ENCODE measurements around the gene SCD5.

SCD5 gene

DNA sequence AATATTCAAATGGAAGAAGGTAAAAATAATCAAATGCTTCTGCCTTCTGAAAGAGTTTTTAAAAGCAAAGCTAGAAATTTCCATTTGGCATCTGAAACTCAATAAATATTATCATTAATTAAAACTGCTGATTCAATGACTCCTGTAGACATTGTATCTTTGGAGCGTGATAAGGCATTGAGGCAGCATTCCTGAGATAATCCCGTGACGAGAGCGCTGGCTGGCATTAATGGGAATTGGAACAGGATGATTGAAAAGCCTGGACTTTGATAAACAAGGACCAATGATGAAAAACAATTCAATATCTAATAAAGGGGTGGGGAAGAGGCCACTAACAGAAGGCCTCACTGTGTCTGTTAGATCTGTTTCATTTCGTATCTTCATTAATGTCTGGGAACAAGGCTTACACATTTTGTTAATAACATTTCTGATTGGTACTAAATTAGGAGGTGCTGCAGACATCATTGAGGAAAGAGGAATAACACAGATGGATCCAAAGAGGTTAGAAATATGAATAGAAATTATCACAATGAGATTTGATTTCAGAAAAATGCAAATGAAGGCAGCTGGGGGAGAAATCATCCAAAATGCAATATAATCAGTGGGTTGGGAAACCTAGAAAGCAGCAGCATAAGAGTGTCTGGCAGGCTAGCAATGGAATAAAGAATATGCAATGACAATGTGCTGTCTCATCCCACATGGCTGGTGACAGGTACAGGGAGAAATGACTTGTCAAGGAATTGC is 102.3 kb downstream of the SCD5 start:
- POLR2A ChIA-PET, result no interaction called here
- CTCF ChIA-PET, result interaction anchor here (0.8 kb wide), 2 partner anchors 11 to 29 kb away, joined by 3 read pairs; no protein-coding TSS in a partner anchor
- TF ChIP-seq, protein P1, sequence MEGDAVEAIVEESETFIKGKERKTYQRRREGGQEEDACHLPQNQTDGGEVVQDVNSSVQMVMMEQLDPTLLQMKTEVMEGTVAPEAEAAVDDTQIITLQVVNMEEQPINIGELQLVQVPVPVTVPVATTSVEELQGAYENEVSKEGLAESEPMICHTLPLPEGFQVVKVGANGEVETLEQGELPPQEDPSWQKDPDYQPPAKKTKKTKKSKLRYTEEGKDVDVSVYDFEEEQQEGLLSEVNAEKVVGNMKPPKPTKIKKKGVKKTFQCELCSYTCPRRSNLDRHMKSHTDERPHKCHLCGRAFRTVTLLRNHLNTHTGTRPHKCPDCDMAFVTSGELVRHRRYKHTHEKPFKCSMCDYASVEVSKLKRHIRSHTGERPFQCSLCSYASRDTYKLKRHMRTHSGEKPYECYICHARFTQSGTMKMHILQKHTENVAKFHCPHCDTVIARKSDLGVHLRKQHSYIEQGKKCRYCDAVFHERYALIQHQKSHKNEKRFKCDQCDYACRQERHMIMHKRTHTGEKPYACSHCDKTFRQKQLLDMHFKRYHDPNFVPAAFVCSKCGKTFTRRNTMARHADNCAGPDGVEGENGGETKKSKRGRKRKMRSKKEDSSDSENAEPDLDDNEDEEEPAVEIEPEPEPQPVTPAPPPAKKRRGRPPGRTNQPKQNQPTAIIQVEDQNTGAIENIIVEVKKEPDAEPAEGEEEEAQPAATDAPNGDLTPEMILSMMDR (IDR thresholded peaks at IDR 0.05; ENCODE audit: control extremely low read depth, extremely low read depth, low read depth, missing control alignments), result no peak
- DNase-seq (ENCODE audit: extremely low spot score), result no peak

DNA sequence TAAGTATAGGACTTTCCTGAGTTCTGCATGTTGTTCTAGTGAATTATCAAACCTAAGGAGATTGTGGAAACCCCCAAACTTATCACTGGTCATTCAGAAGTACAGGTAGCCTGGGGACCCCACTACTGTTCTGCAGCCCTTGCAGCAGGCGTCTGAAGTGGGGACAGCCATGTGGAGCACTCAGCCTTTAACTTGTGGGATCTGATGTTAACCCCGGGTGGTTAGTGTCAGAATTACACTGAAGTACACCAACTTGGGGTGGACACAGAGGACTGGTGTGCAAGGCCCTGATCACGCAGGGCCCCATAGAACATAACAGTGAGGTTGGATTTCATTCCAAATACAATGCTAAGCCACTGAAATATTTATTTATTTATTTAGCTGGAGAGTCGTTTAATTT is 103.7 kb downstream of the SCD5 start:
- ChIA-PET CTCF (no interaction called here), POLR2A (no interaction called here)
- TF ChIP-seq, protein P1 (IDR thresholded peaks at IDR 0.05; ENCODE audit: control extremely low read depth, extremely low read depth, low read depth, missing control alignments), result no peak
- no peak for DNase-seq (ENCODE audit: extremely low spot score)

DNA sequence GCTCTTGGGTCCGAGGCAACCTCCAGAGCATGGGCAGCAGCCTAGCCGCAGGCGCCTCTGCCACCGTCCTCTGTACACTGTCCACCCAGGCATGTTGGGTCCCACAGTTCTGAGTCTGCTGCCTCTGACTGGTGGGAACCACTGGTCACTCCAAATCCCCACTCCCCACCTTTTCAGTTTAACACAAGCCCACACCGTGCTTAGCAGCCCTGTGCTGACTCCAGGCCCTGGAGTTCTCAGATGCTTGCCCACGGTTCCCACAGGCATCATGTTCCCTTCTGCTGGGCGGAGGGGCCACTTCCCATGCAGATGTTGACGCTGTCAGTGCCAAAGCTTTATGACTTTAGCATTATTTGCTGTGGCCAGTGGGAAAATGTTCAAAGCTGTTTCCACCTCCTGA is 104.5 kb downstream of the SCD5 start:
- TF ChIP-seq, protein P1 (IDR thresholded peaks at IDR 0.05; ENCODE audit: control extremely low read depth, extremely low read depth, low read depth, missing control alignments), result no peak
- POLR2A ChIA-PET, result no interaction called here
- CTCF ChIA-PET, result no interaction called here
- no peak for DNase-seq (ENCODE audit: extremely low spot score)

DNA sequence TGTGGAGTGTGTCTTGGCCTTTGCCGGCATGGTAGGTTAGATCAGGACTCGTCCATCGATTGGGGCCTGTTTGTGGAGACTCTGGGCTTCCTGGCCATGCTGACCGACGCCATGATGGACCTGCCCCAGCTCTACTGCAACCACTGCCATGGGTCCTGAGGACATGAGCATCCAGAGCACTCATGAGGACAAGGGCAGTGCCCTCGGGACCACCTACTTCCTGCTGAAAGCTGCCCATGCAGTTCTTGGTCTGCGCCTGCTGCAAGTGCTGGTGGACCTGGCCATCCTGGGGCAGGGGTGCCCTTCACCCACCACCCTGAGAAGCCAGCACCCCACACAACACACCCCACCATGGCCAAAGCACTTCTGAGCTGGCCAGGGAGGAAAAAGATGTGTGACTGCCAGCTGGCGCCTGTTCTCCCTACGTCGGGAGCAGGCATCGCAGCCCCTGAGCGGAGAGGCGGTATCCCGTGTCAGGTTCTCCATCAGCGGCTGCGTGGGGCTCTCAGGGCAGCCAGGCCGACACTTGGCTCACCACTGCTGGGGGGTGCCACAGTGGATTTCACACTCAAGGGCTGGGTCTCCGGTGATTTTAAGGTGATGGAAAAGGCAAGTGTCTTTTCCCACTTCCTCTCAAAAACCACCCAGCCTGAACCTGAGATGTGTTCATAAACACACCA is 106.4 kb downstream of the SCD5 start:
- POLR2A ChIA-PET, result no interaction called here
- DNase-seq (ENCODE audit: extremely low spot score), result no peak
- CTCF ChIA-PET, result no interaction called here
- TF ChIP-seq, protein P1 (IDR thresholded peaks at IDR 0.05; ENCODE audit: control extremely low read depth, extremely low read depth, low read depth, missing control alignments), result no peak

DNA sequence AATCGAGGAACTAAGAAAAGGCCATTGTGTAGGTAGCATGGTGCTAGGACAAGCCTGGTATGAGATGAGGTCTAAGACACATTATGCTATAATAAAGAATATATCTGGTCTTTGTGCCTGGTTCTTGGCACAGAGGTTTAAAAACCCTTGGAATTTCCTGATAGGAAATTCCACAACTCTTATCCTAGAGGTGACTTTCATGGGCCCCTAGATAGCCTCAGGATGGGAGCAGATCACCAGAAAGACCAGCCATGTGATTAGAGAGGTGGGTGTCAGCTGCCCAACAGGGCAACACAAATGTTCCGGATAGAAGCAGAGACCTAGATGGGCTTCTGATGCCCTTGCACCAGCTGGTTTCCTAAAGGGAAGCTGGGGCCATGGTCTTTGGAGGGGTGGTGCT is 107.2 kb downstream of the SCD5 start:
- ChIA-PET POLR2A (interaction anchor here (0.6 kb wide), 1 partner anchor 469 kb away, joined by 3 read pairs; no protein-coding TSS in a partner anchor), CTCF (no interaction called here)
- no peak for DNase-seq (ENCODE audit: extremely low spot score)
- TF ChIP-seq, protein P1 (IDR thresholded peaks at IDR 0.05; ENCODE audit: control extremely low read depth, extremely low read depth, low read depth, missing control alignments), result no peak

DNA sequence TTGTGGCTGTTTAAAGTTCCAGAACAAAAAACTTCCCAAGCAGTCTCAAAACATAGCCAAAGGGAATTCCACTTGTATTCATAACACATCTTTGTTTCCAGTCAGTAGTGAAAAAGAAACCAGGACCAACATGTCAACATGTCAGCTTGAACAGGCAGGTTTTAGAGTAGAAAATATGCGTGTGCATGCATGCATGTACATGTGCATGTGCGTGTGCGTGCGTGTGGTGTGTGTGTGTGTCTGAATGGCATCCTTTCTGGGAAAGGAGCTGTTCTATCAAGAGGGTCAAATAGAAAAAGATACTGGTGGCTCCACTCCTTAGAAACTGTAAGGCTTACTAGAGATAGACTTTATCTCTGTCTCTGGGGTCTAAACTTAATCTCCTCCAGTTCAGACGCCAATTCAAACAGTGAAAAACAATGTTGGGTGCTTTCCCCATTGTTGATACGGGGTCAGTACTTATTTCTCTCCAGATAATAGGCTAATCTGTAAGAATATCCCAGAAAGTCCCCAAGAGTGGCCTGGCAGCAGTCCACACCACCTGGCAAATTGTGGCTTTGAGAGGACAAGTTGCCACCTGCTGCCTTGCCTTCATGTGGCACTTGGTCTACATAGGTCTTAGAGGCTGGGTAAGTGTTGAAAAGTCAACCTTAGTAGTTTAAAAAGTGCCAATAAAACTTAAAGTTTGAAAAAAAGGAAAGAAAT is 110.4 kb downstream of the SCD5 start:
- ChIA-PET POLR2A (no interaction called here), CTCF (interaction anchor here (1.1 to 1.4 kb wide), 2 partner anchors 16 to 18 kb away, joined by 3 read pairs; no protein-coding TSS in a partner anchor)
- no peak for DNase-seq (ENCODE audit: extremely low spot score)
- TF ChIP-seq, protein P1 (IDR thresholded peaks at IDR 0.05; ENCODE audit: control extremely low read depth, extremely low read depth, low read depth, missing control alignments), result no peak

Measured in GM10248 (cell line).